ENCODE measurements around the gene HEPHL1.

DNA sequence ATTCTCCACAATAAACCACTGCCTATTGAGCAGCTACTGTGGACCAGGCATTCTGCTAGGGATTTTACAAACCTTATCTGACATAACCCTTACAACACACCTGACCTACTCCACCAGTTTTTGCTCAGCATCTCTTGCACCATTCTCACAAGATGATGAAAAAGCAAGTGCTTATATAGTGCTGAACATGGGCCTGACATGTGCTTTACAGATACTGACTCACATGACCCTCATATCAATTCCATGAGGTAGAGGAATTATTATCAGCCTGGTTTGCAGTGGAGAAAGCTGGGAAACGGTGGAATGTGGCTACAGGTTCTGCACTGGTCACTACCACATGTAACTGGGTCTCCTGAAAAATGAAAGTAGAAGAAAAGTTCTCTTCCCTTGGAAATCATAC, 69.9 kb downstream of the HEPHL1 start:
- no peak for TF ChIP-seq POLR2A (IDR thresholded peaks at IDR 0.05)
- TF ChIP-seq, protein P1, sequence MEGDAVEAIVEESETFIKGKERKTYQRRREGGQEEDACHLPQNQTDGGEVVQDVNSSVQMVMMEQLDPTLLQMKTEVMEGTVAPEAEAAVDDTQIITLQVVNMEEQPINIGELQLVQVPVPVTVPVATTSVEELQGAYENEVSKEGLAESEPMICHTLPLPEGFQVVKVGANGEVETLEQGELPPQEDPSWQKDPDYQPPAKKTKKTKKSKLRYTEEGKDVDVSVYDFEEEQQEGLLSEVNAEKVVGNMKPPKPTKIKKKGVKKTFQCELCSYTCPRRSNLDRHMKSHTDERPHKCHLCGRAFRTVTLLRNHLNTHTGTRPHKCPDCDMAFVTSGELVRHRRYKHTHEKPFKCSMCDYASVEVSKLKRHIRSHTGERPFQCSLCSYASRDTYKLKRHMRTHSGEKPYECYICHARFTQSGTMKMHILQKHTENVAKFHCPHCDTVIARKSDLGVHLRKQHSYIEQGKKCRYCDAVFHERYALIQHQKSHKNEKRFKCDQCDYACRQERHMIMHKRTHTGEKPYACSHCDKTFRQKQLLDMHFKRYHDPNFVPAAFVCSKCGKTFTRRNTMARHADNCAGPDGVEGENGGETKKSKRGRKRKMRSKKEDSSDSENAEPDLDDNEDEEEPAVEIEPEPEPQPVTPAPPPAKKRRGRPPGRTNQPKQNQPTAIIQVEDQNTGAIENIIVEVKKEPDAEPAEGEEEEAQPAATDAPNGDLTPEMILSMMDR (IDR thresholded peaks at IDR 0.05): no peak
